K562 (cell line): ENCODE results near the gene MYOC. TPM values are rescaled to one million over a fixed set of nuclear protein-coding genes. Genes with fewer than 3 reads are reported as not detected.

Experiments
- BRF1 ChIP-seq: IDR thresholded peaks from 3 replicates; pipeline ENCODE4 v1.6.1; 2011; ENCODE audit warnings: borderline replicate concordance, mild to moderate bottlenecking; ENCODE audit not compliant: insufficient read length; ENCODE audit errors: extremely low read depth
- E2F6 ChIP-seq, 2 experiments: IDR thresholded peaks; 2 replicates each; pipeline ENCODE4 v1.6.1; 2011; ENCODE audit warnings: borderline replicate concordance in 1 of 2, control low read depth in 1 of 2, low read depth in 1 of 2, low read length in 1 of 2, mild to moderate bottlenecking in 1 of 2, mixed read lengths in 1 of 2, moderate library complexity in 1 of 2; ENCODE audit not compliant: insufficient read depth in 1 of 2, insufficient read length in 1 of 2, poor library complexity in 1 of 2, severe bottlenecking in 1 of 2; ENCODE audit errors: extremely low read depth in 1 of 2
- ETV6 ChIP-seq, 3 experiments: fragments of 150-350 bp in 1 of 3; sonication (generic) in 1 of 3; formaldehyde crosslinking in 1 of 3; IDR thresholded peaks; 2 replicates each; pipeline versions ENCODE4 v1.6.1 to v1.8.0; 2014 to 2022; ENCODE audit warnings: borderline replicate concordance in 2 of 3, low read depth in 2 of 3, antibody characterized with exemption in 1 of 3, low read length in 1 of 3, mild to moderate bottlenecking in 1 of 3, missing genetic modification reagents in 1 of 3
- SMAD1 ChIP-seq: fragments of 150-350 bp; IDR thresholded peaks from 2 replicates; pipeline ENCODE4 v1.6.1; 2014; ENCODE audit warnings: low read length, low read depth; ENCODE audit not compliant: partially characterized antibody
- SMAD3 ChIP-seq: fragments of 450-650 bp; formaldehyde crosslinking; conservative IDR thresholded peaks from 2 replicates; pipeline ENCODE4 v1.4.0; 2020; ENCODE audit warnings: mild to moderate bottlenecking
- ZBTB7A ChIP-seq: IDR thresholded peaks from 2 replicates; pipeline ENCODE4 v1.6.1; 2011; ENCODE audit warnings: low read depth, mild to moderate bottlenecking, low read length, moderate library complexity, borderline replicate concordance; ENCODE audit not compliant: control insufficient read depth
- ZNF408 ChIP-seq: fragments of 250-450 bp; sonication (Bioruptor Pico); IDR thresholded peaks from 2 replicates; pipeline ENCODE4 v1.4.0; 2020; ENCODE audit warnings: low read depth, mild to moderate bottlenecking, moderate library complexity
- polyA plus RNA-seq, 8 experiments: library from polyadenylated mRNA; depleted of rRNA in 4 of 8; stranded (reverse) in 5 of 8; unstranded in 3 of 8; fragments of >200 nt; fragmentation: Nextera tagmentation in 2 of 8; fragmentation: Illumina TruSeq in 1 of 8; extraction: Ambion mirVana in 2 of 8; extraction: Trizol in 1 of 8; gene quantifications; 2 replicates each; pipeline versions ENCODE4 v1.2.1 to v1.2.3, GENCODE V29; 2011 to 2014; ENCODE audit warnings: inconsistent platforms in 1 of 8, missing spikeins in 1 of 8
- total RNA-seq, 7 experiments: library from RNA; depleted of rRNA in 6 of 7; stranded (reverse); fragments of >200 nt in 6 of 7; fragmentation: Illumina TruSeq in 2 of 7; extraction: Trizol in 2 of 7; gene quantifications; 2 replicates each; pipeline versions ENCODE4 v1.2.1 to v1.2.3, GENCODE V29; 2011 to 2021; ENCODE audit warnings: low replicate concordance in 1 of 7
- TF ChIP-seq, protein P1 (sequence below), 3 experiments: IDR thresholded peaks in 2 of 3; conservative IDR thresholded peaks in 1 of 3; 2 replicates each; pipeline ENCODE4 v1.5.1; 2011 to 2012; ENCODE audit warnings: low read length in 3 of 3, mild to moderate bottlenecking in 3 of 3, control low read depth in 2 of 3, improper control_type of control experiment in 1 of 3, inconsistent platforms in 1 of 3, low read depth in 1 of 3, mixed read lengths in 1 of 3, moderate library complexity in 1 of 3; ENCODE audit not compliant: insufficient read depth in 2 of 3
- TF ChIP-seq, protein P2 (sequence below): sonication (generic); formaldehyde crosslinking; IDR thresholded peaks from 2 replicates; pipeline ENCODE4 v1.8.1; 2023; ENCODE audit warnings: mild to moderate bottlenecking, missing genetic modification reagents

Gene MYOC
- total and polyA plus RNA-seq, 9 of the 15 experiments (the other 6 are each of a cell fraction or from before 2014, with no cell fraction given), result not detected

GRCh38 chr1:171663854-171664575 is 11.5 kb upstream of the MYOC start (continued):
- TF ChIP-seq ETV6 (IDR thresholded peaks at IDR 0.05; ENCODE audit: borderline replicate concordance in 1 of 2, low read depth in 2 of 2, low read length in 1 of 2), result no peak
- no peak for TF ChIP-seq ETV6 (CRISPR knock-in tag; IDR thresholded peaks at IDR 0.05; ENCODE audit: borderline replicate concordance)
- TF ChIP-seq ZNF408 (CRISPR knock-in tag), result no peak
- no peak for TF ChIP-seq ZBTB7A
- TF ChIP-seq SMAD3 (CRISPR knock-in tag), result no peak
- TF ChIP-seq SMAD1, result no peak
- no peak for TF ChIP-seq E2F6 (IDR thresholded peaks at IDR 0.05; ENCODE audit: borderline replicate concordance in 1 of 2, extremely low read depth in 1 of 2, insufficient read depth in 1 of 2, insufficient read length in 1 of 2, low read depth in 1 of 2, low read length in 1 of 2, poor library complexity in 1 of 2, severe bottlenecking in 1 of 2)
- TF ChIP-seq, protein P1, sequence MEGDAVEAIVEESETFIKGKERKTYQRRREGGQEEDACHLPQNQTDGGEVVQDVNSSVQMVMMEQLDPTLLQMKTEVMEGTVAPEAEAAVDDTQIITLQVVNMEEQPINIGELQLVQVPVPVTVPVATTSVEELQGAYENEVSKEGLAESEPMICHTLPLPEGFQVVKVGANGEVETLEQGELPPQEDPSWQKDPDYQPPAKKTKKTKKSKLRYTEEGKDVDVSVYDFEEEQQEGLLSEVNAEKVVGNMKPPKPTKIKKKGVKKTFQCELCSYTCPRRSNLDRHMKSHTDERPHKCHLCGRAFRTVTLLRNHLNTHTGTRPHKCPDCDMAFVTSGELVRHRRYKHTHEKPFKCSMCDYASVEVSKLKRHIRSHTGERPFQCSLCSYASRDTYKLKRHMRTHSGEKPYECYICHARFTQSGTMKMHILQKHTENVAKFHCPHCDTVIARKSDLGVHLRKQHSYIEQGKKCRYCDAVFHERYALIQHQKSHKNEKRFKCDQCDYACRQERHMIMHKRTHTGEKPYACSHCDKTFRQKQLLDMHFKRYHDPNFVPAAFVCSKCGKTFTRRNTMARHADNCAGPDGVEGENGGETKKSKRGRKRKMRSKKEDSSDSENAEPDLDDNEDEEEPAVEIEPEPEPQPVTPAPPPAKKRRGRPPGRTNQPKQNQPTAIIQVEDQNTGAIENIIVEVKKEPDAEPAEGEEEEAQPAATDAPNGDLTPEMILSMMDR (IDR thresholded peaks at IDR 0.05 in 2 of 3, conservative IDR thresholded peaks at IDR 0.05 in 1 of 3; ENCODE audit: insufficient read depth in 2 of 3, low read depth in 1 of 3, low read length in 3 of 3), result no peak
- TF ChIP-seq, protein P2, sequence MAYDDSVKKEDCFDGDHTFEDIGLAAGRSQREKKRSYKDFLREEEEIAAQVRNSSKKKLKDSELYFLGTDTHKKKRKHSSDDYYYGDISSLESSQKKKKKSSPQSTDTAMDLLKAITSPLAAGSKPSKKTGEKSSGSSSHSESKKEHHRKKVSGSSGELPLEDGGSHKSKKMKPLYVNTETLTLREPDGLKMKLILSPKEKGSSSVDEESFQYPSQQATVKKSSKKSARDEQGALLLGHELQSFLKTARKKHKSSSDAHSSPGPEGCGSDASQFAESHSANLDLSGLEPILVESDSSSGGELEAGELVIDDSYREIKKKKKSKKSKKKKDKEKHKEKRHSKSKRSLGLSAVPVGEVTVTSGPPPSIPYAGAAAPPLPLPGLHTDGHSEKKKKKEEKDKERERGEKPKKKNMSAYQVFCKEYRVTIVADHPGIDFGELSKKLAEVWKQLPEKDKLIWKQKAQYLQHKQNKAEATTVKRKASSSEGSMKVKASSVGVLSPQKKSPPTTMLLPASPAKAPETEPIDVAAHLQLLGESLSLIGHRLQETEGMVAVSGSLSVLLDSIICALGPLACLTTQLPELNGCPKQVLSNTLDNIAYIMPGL (CRISPR knock-in tag), result no peak
- no peak for TF ChIP-seq BRF1
